ENCODE data around the gene AOC2.

The AOC2 gene

GRCh38 chr17:42845918-42846593 lies 1.7 kb downstream of the AOC2 start:
- TF ChIP-seq YY1 (IDR thresholded peaks at IDR 0.05; ENCODE audit: low read depth) = no peak
- TF ChIP-seq CEBPB (IDR thresholded peaks at IDR 0.05) = no peak
- TF ChIP-seq EP300 (IDR thresholded peaks at IDR 0.05; ENCODE audit: borderline replicate concordance) = no peak
- TF ChIP-seq TAF1 (IDR thresholded peaks at IDR 0.05; ENCODE audit: low read depth) = no peak
- TF ChIP-seq MAX (IDR thresholded peaks at IDR 0.05) = no peak
- TF ChIP-seq TEAD4 (IDR thresholded peaks at IDR 0.05) = no peak

- no peak for TF ChIP-seq EGR1 (IDR thresholded peaks at IDR 0.05)
These were observed 2.4 kb downstream of the AOC2 start for GRCh38 chr17:42846594-42847280.

- TF ChIP-seq TCF12 (IDR thresholded peaks at IDR 0.05; ENCODE audit: low read depth) = no peak
- TF ChIP-seq NFIC (IDR thresholded peaks at IDR 0.05) = no peak
- TF ChIP-seq FOXM1 (IDR thresholded peaks at IDR 0.05; ENCODE audit: borderline replicate concordance, low read depth) = no peak
- no peak for TF ChIP-seq EP300 (IDR thresholded peaks at IDR 0.05; ENCODE audit: borderline replicate concordance)
- no peak for TF ChIP-seq RAD21 (IDR thresholded peaks at IDR 0.05; ENCODE audit: low read depth)
These were observed 3.7 kb downstream of the AOC2 start for GRCh38 chr17:42848093-42848492.

DNA sequence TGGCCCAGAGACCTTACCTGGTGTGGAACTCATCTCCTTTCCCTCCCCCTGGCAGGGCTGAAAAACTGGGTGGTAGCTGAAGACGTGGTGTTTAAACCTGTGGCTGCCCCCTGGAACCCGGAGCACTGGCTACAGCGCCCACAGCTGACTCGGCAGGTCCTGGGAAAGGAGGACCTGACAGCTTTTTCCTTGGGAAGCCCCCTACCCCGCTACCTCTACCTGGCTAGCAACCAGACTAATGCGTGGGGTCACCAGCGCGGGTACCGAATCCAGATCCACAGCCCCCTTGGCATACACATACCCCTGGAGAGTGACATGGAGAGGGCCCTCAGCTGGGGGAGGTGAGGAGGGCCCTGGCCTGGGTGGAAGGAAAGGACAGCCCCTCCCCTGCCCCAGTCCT lies 4.7 kb downstream of the AOC2 start:
- TF ChIP-seq RAD21 (IDR thresholded peaks at IDR 0.05; ENCODE audit: low read depth) (no peak), FOXM1 (IDR thresholded peaks at IDR 0.05; ENCODE audit: borderline replicate concordance, low read depth) (no peak), TEAD4 (IDR thresholded peaks at IDR 0.05) (no peak), YY1 (IDR thresholded peaks at IDR 0.05; ENCODE audit: low read depth) (no peak), TAF1 (IDR thresholded peaks at IDR 0.05; ENCODE audit: low read depth) (no peak), EGR1 (IDR thresholded peaks at IDR 0.05) (no peak), CREB1 (IDR thresholded peaks at IDR 0.05; ENCODE audit: low read depth) (no peak), TCF12 (IDR thresholded peaks at IDR 0.05; ENCODE audit: low read depth) (no peak), NFIC (IDR thresholded peaks at IDR 0.05) (no peak), CEBPB (IDR thresholded peaks at IDR 0.05) (no peak), MAX (IDR thresholded peaks at IDR 0.05) (no peak), ZBTB7A (IDR thresholded peaks at IDR 0.05; ENCODE audit: low read depth) (no peak), EP300 (IDR thresholded peaks at IDR 0.05; ENCODE audit: borderline replicate concordance) (no peak)
- TF ChIP-seq, protein P1, sequence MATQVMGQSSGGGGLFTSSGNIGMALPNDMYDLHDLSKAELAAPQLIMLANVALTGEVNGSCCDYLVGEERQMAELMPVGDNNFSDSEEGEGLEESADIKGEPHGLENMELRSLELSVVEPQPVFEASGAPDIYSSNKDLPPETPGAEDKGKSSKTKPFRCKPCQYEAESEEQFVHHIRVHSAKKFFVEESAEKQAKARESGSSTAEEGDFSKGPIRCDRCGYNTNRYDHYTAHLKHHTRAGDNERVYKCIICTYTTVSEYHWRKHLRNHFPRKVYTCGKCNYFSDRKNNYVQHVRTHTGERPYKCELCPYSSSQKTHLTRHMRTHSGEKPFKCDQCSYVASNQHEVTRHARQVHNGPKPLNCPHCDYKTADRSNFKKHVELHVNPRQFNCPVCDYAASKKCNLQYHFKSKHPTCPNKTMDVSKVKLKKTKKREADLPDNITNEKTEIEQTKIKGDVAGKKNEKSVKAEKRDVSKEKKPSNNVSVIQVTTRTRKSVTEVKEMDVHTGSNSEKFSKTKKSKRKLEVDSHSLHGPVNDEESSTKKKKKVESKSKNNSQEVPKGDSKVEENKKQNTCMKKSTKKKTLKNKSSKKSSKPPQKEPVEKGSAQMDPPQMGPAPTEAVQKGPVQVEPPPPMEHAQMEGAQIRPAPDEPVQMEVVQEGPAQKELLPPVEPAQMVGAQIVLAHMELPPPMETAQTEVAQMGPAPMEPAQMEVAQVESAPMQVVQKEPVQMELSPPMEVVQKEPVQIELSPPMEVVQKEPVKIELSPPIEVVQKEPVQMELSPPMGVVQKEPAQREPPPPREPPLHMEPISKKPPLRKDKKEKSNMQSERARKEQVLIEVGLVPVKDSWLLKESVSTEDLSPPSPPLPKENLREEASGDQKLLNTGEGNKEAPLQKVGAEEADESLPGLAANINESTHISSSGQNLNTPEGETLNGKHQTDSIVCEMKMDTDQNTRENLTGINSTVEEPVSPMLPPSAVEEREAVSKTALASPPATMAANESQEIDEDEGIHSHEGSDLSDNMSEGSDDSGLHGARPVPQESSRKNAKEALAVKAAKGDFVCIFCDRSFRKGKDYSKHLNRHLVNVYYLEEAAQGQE (IDR thresholded peaks at IDR 0.05; ENCODE audit: low read depth) = no peak
- TF ChIP-seq, protein P2, sequence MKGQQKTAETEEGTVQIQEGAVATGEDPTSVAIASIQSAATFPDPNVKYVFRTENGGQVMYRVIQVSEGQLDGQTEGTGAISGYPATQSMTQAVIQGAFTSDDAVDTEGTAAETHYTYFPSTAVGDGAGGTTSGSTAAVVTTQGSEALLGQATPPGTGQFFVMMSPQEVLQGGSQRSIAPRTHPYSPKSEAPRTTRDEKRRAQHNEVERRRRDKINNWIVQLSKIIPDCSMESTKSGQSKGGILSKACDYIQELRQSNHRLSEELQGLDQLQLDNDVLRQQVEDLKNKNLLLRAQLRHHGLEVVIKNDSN (IDR thresholded peaks at IDR 0.05) = no peak

- TF ChIP-seq EGR1 (IDR thresholded peaks at IDR 0.05) = no peak
- TF ChIP-seq NFIC (IDR thresholded peaks at IDR 0.05) = 0 out of 2 replicates have a peak, but pooled peaks have one; percentile 14
- TF ChIP-seq TEAD4 (IDR thresholded peaks at IDR 0.05) = no peak
- no peak for TF ChIP-seq EP300 (IDR thresholded peaks at IDR 0.05; ENCODE audit: borderline replicate concordance)
- TF ChIP-seq MAX (IDR thresholded peaks at IDR 0.05) = peak; percentile 58; the same call in 1 of the 2 replicates
- TF ChIP-seq FOXM1 (IDR thresholded peaks at IDR 0.05; ENCODE audit: borderline replicate concordance, low read depth) = no peak
These were observed 5.2 kb downstream of the AOC2 start for GRCh38 chr17:42849451-42850181.

- TF ChIP-seq TAF1 (IDR thresholded peaks at IDR 0.05; ENCODE audit: low read depth) (no peak), NFIC (IDR thresholded peaks at IDR 0.05) (no peak), TCF12 (IDR thresholded peaks at IDR 0.05; ENCODE audit: low read depth) (no peak), RAD21 (IDR thresholded peaks at IDR 0.05; ENCODE audit: low read depth) (no peak), EP300 (IDR thresholded peaks at IDR 0.05; ENCODE audit: borderline replicate concordance) (no peak), FOXM1 (IDR thresholded peaks at IDR 0.05; ENCODE audit: borderline replicate concordance, low read depth) (no peak), EGR1 (IDR thresholded peaks at IDR 0.05) (no peak), CEBPB (IDR thresholded peaks at IDR 0.05) (no peak), MAX (IDR thresholded peaks at IDR 0.05) (no peak), ZBTB7A (IDR thresholded peaks at IDR 0.05; ENCODE audit: low read depth) (no peak), YY1 (IDR thresholded peaks at IDR 0.05; ENCODE audit: low read depth) (no peak), CREB1 (IDR thresholded peaks at IDR 0.05; ENCODE audit: low read depth) (no peak), TEAD4 (IDR thresholded peaks at IDR 0.05) (no peak)
- TF ChIP-seq, protein P2 (IDR thresholded peaks at IDR 0.05) = no peak
- TF ChIP-seq, protein P1 (IDR thresholded peaks at IDR 0.05; ENCODE audit: low read depth) = no peak
These were observed 6.6 kb downstream of the AOC2 start, which contains the start of gene AOC3 for GRCh38 chr17:42850954-42851353. TSS of gene AOC3 (plus strand) at chr17:42851199. CDS start at chr17:42851344, 145 bp downstream.
